Mesendoderm (in vitro differentiated cells): Measurements from ENCODE around the gene LRRC18.

Experiments used
- DNase-seq: peaks from one replicate; pipeline ENCODE4 v3.0.0; 2013
- H2AK5ac ChIP-seq: 2 replicates; pipeline ENCODE4 v1.6.1; 2013; ENCODE audit warnings: low read length, inconsistent platforms
- H2BK120ac ChIP-seq: 2 replicates; pipeline ENCODE4 v1.6.1; 2013; ENCODE audit warnings: low read depth, mild to moderate bottlenecking, low read length, moderate library complexity, mixed read lengths
- H2BK15ac ChIP-seq: replicated peaks from 2 replicates; pipeline ENCODE4 v1.6.1; 2013; ENCODE audit warnings: low read depth, mild to moderate bottlenecking, moderate library complexity
- H2BK5ac ChIP-seq: 2 replicates; pipeline ENCODE4 v1.6.1; 2013; ENCODE audit warnings: low read length, inconsistent platforms
- H3K18ac ChIP-seq: 2 replicates; pipeline ENCODE4 v1.6.1; 2013; ENCODE audit warnings: mild to moderate bottlenecking, low read length, mixed read lengths
- H3K23ac ChIP-seq: one replicate; pipeline ENCODE4 v1.6.1; 2013; ENCODE audit warnings: low read length
- H3K27ac ChIP-seq: 2 replicates; pipeline ENCODE4 v1.5.1; 2013; ENCODE audit warnings: low read depth, mild to moderate bottlenecking, inconsistent platforms, low read length, moderate library complexity
- H3K27me3 ChIP-seq: 2 replicates; pipeline ENCODE4 v1.6.1; 2013; ENCODE audit warnings: low read length, control low read depth, mild to moderate bottlenecking, inconsistent platforms; ENCODE audit not compliant: insufficient read depth, poor library complexity
- H3K36me3 ChIP-seq: 2 replicates; pipeline ENCODE4 v1.6.1; 2013; ENCODE audit warnings: low read length, inconsistent platforms; ENCODE audit not compliant: control insufficient read depth, insufficient read depth
- H3K4ac ChIP-seq: one replicate; pipeline ENCODE4 v1.6.1; 2013; ENCODE audit warnings: low read depth, mild to moderate bottlenecking, low read length, moderate library complexity
- H3K4me1 ChIP-seq: 2 replicates; pipeline ENCODE4 v1.6.1; 2013; ENCODE audit warnings: low read depth, low read length, inconsistent platforms; ENCODE audit not compliant: control insufficient read depth
- H3K4me2 ChIP-seq: 2 replicates; pipeline ENCODE4 v1.6.1; 2013; ENCODE audit warnings: low read length
- H3K4me3 ChIP-seq: 2 replicates; pipeline ENCODE4 v1.5.1; 2013; ENCODE audit warnings: mild to moderate bottlenecking, low read length
- H3K56ac ChIP-seq: one replicate; pipeline ENCODE4 v1.6.1; 2013; ENCODE audit warnings: low read length
- H3K79me1 ChIP-seq: 2 replicates; pipeline ENCODE4 v1.6.1; 2013; ENCODE audit warnings: low read length, inconsistent platforms
- H3K79me2 ChIP-seq: 2 replicates; pipeline ENCODE4 v1.6.1; 2013; ENCODE audit warnings: mild to moderate bottlenecking, low read length; ENCODE audit not compliant: control insufficient read depth, insufficient read depth
- H3K9ac ChIP-seq: 2 replicates; pipeline ENCODE4 v1.6.1; 2013; ENCODE audit warnings: low read length, inconsistent platforms
- H4K5ac ChIP-seq: one replicate; pipeline ENCODE4 v1.6.1; 2013; ENCODE audit warnings: low read length
- H4K8ac ChIP-seq: one replicate; pipeline ENCODE4 v1.6.1; 2013; ENCODE audit warnings: low read depth, mild to moderate bottlenecking, control low read depth, low read length, moderate library complexity
- WGBS: extraction: QIAGEN DNeasy Blood & Tissue Kit; methylation state at CpG from one replicate; pipeline ENCODE4 v1.1.7; 2013; ENCODE audit warnings: low lambda C conversion rate, missing lambda C conversion rate; ENCODE audit not compliant: insufficient coverage; ENCODE audit errors: extremely low coverage; 5-methylcytosine and 5-hydroxymethylcytosine counted together

The LRRC18 gene

DNA sequence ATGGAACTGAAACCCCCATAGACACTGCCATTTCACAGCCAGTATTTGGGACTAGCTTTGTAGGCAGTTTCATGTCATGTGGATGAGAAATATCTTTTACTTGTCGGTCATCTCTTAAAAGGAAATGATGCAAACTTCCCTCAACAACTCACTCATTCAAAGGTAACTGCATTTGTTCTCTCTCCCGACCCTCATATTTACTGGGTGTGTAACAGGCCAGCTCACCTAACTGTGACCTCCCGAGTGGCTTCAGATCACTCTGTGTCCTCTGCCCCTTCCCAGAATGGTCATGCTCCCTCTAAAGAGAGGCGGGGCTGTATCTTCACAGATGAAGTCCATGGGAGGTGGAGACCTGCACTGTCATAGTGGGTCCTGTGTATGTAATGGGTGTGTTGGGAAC lies 14.7 kb downstream of the LRRC18 start:
- H3K23ac ChIP-seq, result no peak overlapping the region
- H3K4ac ChIP-seq, result no peak overlapping the region
- no peak overlapping the region for H2BK5ac ChIP-seq
- no peak overlapping the region for H4K8ac ChIP-seq
- H3K79me1 ChIP-seq, result no peaks in the 10 kb centered on the region
- H2BK15ac ChIP-seq, result no peak overlapping the region
- no peak overlapping the region for H2BK120ac ChIP-seq
- WGBS, result no CpG with 5 or more reads among the region's 4 CpGs
- H3K27ac ChIP-seq, result no peak overlapping the region
- no peaks in the 10 kb centered on the region for H3K79me2 ChIP-seq
- no peak overlapping the region for H3K4me2 ChIP-seq
- no peaks in the 10 kb centered on the region for H3K27me3 ChIP-seq
- H2AK5ac ChIP-seq, result no peak overlapping the region
- H3K18ac ChIP-seq, result no peak overlapping the region
- H3K9ac ChIP-seq, result no peak overlapping the region
- H3K56ac ChIP-seq, result no peak overlapping the region
- H3K4me1 ChIP-seq, result no peaks in the 10 kb centered on the region
- DNase-seq, result no peak
- H4K5ac ChIP-seq, result no peak overlapping the region
- H3K4me3 ChIP-seq, result no peak overlapping the region
- H3K36me3 ChIP-seq, result no peaks in the 10 kb centered on the region

DNA sequence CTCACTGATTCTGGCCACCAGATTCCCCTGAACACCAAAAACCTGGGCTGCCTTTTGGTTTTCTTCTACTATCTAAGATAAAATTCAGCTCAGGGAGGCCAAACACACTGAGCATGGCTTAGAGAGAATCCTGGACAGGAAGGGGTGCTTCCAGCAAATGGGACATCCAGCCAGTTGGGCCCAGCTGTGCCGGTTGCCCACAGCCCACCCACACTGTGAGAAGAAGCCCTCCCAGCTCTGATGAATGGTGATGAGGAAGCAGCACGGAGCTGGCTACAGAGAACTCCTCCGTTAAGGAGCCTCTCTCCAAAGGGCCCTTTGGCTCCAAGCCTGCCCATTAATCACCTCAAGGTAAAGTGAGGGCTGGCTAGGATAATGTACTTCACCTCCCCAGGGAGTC lies 15.9 kb downstream of the LRRC18 start:
- Histone ChIP-seq H3K79me1 (no peaks in the 10 kb centered on the region), H3K23ac (no peak overlapping the region), H4K5ac (no peak overlapping the region), H3K79me2 (no peaks in the 10 kb centered on the region), H2BK5ac (no peak overlapping the region), H2BK120ac (no peak overlapping the region), H2AK5ac (no peak overlapping the region), H3K4me3 (no peak overlapping the region), H4K8ac (no peak overlapping the region), H3K4ac (no peak overlapping the region), H3K27ac (no peak overlapping the region), H3K18ac (no peak overlapping the region), H3K27me3 (no peaks in the 10 kb centered on the region), H3K4me1 (no peaks in the 10 kb centered on the region), H3K4me2 (no peak overlapping the region), H3K36me3 (no peaks in the 10 kb centered on the region), H3K9ac (no peak overlapping the region), H3K56ac (no peak overlapping the region), H2BK15ac (no peak overlapping the region)
- no CpG with 5 or more reads among the region's 3 CpGs for WGBS
- DNase-seq, result no peak

DNA sequence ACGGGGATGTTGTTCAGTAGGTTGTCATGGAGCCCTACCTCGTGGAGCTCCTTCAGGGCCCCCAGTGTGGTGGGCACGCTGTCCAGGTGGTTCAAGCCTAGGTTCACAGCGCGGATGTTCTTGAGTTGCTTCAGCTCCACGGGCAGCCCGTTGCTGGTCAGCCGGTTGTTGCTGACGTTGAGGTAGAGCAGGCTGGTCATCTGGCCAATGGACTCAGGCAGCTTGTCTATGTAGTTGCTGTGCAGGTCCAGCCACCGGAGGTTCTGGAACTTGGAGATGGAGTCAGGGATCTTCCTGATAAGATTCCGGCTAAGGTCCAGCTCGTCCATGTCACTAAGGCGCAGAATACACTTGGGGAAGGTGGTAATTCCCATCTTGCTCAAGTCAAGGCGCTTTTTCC lies 26.0 kb downstream of the LRRC18 start:
- Histone ChIP-seq H3K4ac (no peak overlapping the region), H2BK120ac (no peak overlapping the region), H3K9ac (no peak overlapping the region), H4K5ac (no peak overlapping the region), H3K23ac (no peak overlapping the region), H3K18ac (no peak overlapping the region), H3K79me1 (no peaks in the 10 kb centered on the region), H2BK15ac (no peak overlapping the region), H3K27ac (no peak overlapping the region), H3K4me3 (no peak overlapping the region), H3K36me3 (no peaks in the 10 kb centered on the region), H2AK5ac (no peak overlapping the region), H3K27me3 (no peaks in the 10 kb centered on the region), H3K4me2 (no peak overlapping the region), H3K4me1 (no peaks in the 10 kb centered on the region), H3K56ac (no peak overlapping the region), H4K8ac (no peak overlapping the region), H2BK5ac (no peak overlapping the region), H3K79me2 (no peaks in the 10 kb centered on the region)
- DNase-seq, result no peak
- WGBS, result no CpG with 5 or more reads among the region's 14 CpGs

DNA sequence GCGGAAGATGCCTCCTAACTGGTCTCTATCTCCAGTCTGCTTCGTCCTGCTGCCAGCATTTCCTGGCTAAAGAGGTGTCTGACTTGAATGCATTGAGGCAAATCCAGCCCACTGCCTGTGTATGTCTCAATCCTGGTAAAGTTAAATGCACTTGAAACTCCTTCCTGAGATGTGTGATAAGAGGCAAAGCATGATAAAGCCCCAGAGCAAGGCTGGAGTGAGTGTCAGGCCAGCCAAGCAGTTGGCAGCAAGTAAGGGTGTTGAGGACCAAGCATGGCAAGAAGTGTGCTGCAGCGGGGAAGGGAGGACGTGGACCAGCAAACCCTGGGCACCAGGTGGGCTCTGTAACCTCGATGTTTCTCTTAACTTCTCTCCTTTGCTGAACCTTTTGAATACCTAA lies 29.1 kb downstream of the LRRC18 start:
- Histone ChIP-seq H2BK15ac (no peak overlapping the region), H3K79me1 (no peaks in the 10 kb centered on the region), H3K36me3 (no peaks in the 10 kb centered on the region), H3K23ac (no peak overlapping the region), H3K4me2 (no peak overlapping the region), H3K4me3 (no peak overlapping the region), H3K79me2 (no peaks in the 10 kb centered on the region), H3K18ac (no peak overlapping the region), H3K9ac (no peak overlapping the region), H3K27ac (no peak overlapping the region), H2BK120ac (no peak overlapping the region), H4K5ac (no peak overlapping the region), H3K4ac (no peak overlapping the region), H3K56ac (no peak overlapping the region), H3K4me1 (no peaks in the 10 kb centered on the region), H2BK5ac (no peak overlapping the region), H4K8ac (no peak overlapping the region), H2AK5ac (no peak overlapping the region), H3K27me3 (no peaks in the 10 kb centered on the region)
- DNase-seq, result no peak
- WGBS, result no CpG with 5 or more reads among the region's 5 CpGs

DNA sequence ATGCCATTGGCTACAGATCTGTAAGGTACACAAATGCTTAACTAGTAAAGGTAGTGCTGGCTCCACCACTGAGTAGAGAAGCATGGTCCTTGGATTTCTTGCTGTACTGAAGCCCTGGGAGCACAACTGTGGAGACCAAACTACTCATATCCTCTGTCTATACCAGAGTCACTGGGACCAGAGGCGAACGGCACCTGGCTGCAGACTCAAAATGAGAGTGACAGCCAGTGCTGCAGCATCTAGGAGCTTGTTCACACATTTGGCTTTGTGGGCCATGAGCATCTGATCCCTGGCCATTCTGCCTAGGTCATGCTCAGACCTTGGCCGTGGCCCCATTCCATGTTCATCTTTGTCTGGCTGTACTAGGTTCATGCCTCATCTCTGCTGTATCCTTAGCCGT lies 31.9 kb downstream of the LRRC18 start:
- Histone ChIP-seq H3K79me1 (no peaks in the 10 kb centered on the region), H3K27ac (no peak overlapping the region)

DNA sequence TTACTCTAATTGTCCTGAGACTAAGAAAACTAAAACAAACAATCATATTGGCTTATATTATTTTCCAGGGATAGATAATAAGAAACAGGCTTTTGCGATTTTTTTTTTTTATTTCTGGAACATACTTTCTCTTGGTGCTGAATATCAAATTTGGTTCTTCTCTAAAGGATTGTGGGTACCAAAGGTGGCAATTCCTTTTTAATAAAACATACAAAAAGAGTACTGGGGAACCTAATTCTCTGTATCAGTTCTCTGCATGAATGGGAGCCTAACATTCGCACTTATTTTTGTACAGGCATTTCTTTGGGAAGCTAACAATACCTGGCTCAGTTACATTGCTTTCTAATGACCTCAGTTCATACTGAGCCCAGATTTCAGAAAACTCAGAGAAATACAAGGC lies 32.8 kb downstream of the LRRC18 start:
- Histone ChIP-seq H3K4ac (no peak overlapping the region), H2BK5ac (no peak overlapping the region), H2BK120ac (no peak overlapping the region), H3K36me3 (no peaks in the 10 kb centered on the region), H3K9ac (no peak overlapping the region), H3K23ac (no peak overlapping the region), H3K27ac (no peak overlapping the region), H3K4me3 (no peak overlapping the region), H2BK15ac (no peak overlapping the region), H3K56ac (no peak overlapping the region), H4K8ac (no peak overlapping the region), H3K4me2 (no peak overlapping the region), H3K79me1 (no peaks in the 10 kb centered on the region), H3K18ac (no peak overlapping the region), H4K5ac (no peak overlapping the region), H2AK5ac (no peak overlapping the region), H3K79me2 (no peaks in the 10 kb centered on the region), H3K4me1 (no peaks in the 10 kb centered on the region), H3K27me3 (no peaks in the 10 kb centered on the region)
- DNase-seq, result no peak
- no CpG with 5 or more reads among the region's 2 CpGs for WGBS

More for the DNA sequence above, 31.9 kb downstream of the LRRC18 start:
- no peak overlapping the region for H3K4ac ChIP-seq
- H4K5ac ChIP-seq, result no peak overlapping the region
- H2BK120ac ChIP-seq, result no peak overlapping the region
- no CpG with 5 or more reads among the region's 4 CpGs for WGBS
- no peak overlapping the region for H3K56ac ChIP-seq
- H3K23ac ChIP-seq, result no peak overlapping the region
- H3K4me3 ChIP-seq, result no peak overlapping the region
- H3K18ac ChIP-seq, result no peak overlapping the region
- H3K9ac ChIP-seq, result no peak overlapping the region
- no peaks in the 10 kb centered on the region for H3K36me3 ChIP-seq
- H2BK5ac ChIP-seq, result no peak overlapping the region
- H2BK15ac ChIP-seq, result no peak overlapping the region
- no peak overlapping the region for H2AK5ac ChIP-seq
- H3K27me3 ChIP-seq, result no peaks in the 10 kb centered on the region
- no peak for DNase-seq
- no peaks in the 10 kb centered on the region for H3K4me1 ChIP-seq
- no peak overlapping the region for H3K4me2 ChIP-seq
- no peak overlapping the region for H4K8ac ChIP-seq
- no peaks in the 10 kb centered on the region for H3K79me2 ChIP-seq
